Transverse colon (tissue), 4 donors: ENCODE data around the gene RD3L. TPM values are rescaled to one million over a fixed set of nuclear protein-coding genes. Genes with fewer than 3 reads are reported as not detected.

Experiments used
- DNase-seq: peaks from one replicate; pipeline ENCODE4 v3.0.0-alpha.2; 2019
- H3K27ac ChIP-seq, 4 donors: fragments of 200-600 bp; sonication (generic); 2 replicates each; pipeline ENCODE4 v1.5.1; 2016 to 2018; ENCODE audit warnings: inconsistent platforms in 4 of 4
- H3K27me3 ChIP-seq: fragments of 200-600 bp; sonication (generic); 2 replicates; pipeline ENCODE4 v1.5.1; 2017; ENCODE audit warnings: inconsistent platforms
- H3K36me3 ChIP-seq, 4 donors: fragments of 200-600 bp; sonication (generic); 2 replicates each; pipeline ENCODE4 v1.5.1; 2017 to 2019; ENCODE audit warnings: inconsistent platforms in 4 of 4
- H3K4me1 ChIP-seq, 4 donors: fragments of 200-600 bp; sonication (generic); 2 replicates each; pipeline ENCODE4 v1.5.1; 2017 to 2020; ENCODE audit warnings: inconsistent platforms in 4 of 4
- H3K4me3 ChIP-seq, 4 donors: fragments of 200-600 bp; sonication (generic); 1 replicate in 1 of 4; 2 replicates in 3 of 4; pipeline versions ENCODE4 v1.5.1 to v1.6.1; 2017 to 2019; ENCODE audit warnings: inconsistent platforms in 4 of 4
- H3K9me3 ChIP-seq, 2 donors: fragments of 200-600 bp; sonication (generic); 2 replicates each; pipeline ENCODE4 v1.5.1; 2017 to 2019; ENCODE audit warnings: inconsistent platforms in 2 of 2
- CTCF ChIP-seq, 5 experiments: fragments of 200-600 bp in 3 of 5; fragments of 450-650 bp in 2 of 5; sonication (generic) in 3 of 5; IDR thresholded peaks; 1 replicate in 2 of 5; 2 replicates in 3 of 5; pipeline ENCODE4 v1.5.1; 2016 to 2017; ENCODE audit warnings: antibody characterized with exemption in 5 of 5, inconsistent platforms in 3 of 5, mild to moderate bottlenecking in 2 of 5, moderate library complexity in 1 of 5
- EP300 ChIP-seq: sonication (generic); formaldehyde crosslinking; IDR thresholded peaks from one replicate; pipeline ENCODE4 v1.6.1; 2017; ENCODE audit warnings: antibody characterized with exemption, low read depth
- POLR2A ChIP-seq: fragments of 450-650 bp; IDR thresholded peaks from one replicate; pipeline ENCODE4 v1.6.1; 2016; ENCODE audit warnings: antibody characterized with exemption, mild to moderate bottlenecking, moderate library complexity
- POLR2AphosphoS5 ChIP-seq, 3 donors: sonication (generic); formaldehyde crosslinking; IDR thresholded peaks; one replicate each; pipeline ENCODE4 v1.6.1; 2016; ENCODE audit warnings: antibody characterized with exemption in 3 of 3
- WGBS, 2 donors: methylation state at CpG; one replicate each; pipeline ENCODE4 v1.1.5; 2018; ENCODE audit warnings: low coverage in 1 of 2; 5-methylcytosine and 5-hydroxymethylcytosine counted together
- in situ Hi-C, 4 donors: fragments of 200-750 bp; cut with MboI; loops; one replicate each; pipeline versions ENCODE4 v1.15.0 to v1.15.1; 2017; ENCODE audit warnings: low sequenced_read_pairs in 3 of 4, low pct_ligation_motif_present in 1 of 4, low pct_unique_long_range_greater_than_20kb in 1 of 4
- intact Hi-C: fragments of 100-400 bp; cut with DNase I; formaldehyde crosslinking; loops from one replicate; pipeline ENCODE4 v1.15.1; 2023; ENCODE audit warnings: low total_unique reads
- total RNA-seq, 4 donors: library from RNA; depleted of rRNA; stranded (reverse); fragments of >200 nt; gene quantifications; one replicate each; pipeline ENCODE4 v1.1.0, GENCODE V29; 2016

RD3L gene
- total RNA-seq, 4 donors from 2014 or later: not detected

DNA sequence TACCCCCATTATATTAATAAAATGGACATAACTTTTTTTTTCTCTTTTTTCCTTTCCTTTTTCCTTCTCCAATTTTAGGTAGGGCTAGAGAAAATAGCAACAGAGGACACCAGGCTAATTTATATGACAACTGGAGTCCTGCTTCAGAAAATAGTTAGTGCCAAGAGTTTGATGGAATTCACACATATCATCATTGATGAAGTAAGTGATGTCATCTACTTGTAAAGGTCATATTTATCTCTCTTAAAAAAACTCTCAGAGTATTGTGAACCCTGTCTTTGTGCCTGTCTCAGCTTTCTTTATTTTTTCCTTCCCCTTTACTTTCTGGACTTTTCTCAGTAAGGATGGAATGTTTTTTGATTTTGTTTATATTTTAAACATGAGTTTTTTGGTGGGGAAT is 24.3 kb upstream of the RD3L start:
- in situ Hi-C loops: no loop called here
- H3K4me3 ChIP-seq: no peak overlapping the region
- intact Hi-C loops: no loop called here
- no peak for TF ChIP-seq CTCF (IDR thresholded peaks at IDR 0.05)
- no peak for TF ChIP-seq EP300
- TF ChIP-seq POLR2AphosphoS5 (IDR thresholded peaks at IDR 0.05): no peak
- TF ChIP-seq POLR2A: no peak
- H3K27ac ChIP-seq: no peak overlapping the region
- no peaks in the 10 kb centered on the region for H3K9me3 ChIP-seq
- DNase-seq: no peak
- peaks cover 6% of the 10 kb centered on the region for H3K27me3 ChIP-seq
- no peaks in the 10 kb centered on the region for H3K36me3 ChIP-seq
- H3K4me1 ChIP-seq: no peaks in the 10 kb centered on the region

GRCh38 chr14:103961928-103962578 is 19.7 kb upstream of the RD3L start:
- Histone ChIP-seq H3K4me3 (no peak overlapping the region), H3K9me3 (no peaks in the 10 kb centered on the region), H3K27me3 (peaks cover 6% of the 10 kb centered on the region), H3K36me3 (no peaks in the 10 kb centered on the region), H3K4me1 (no peaks in the 10 kb centered on the region), H3K27ac (no peak overlapping the region)
- in situ Hi-C loops (no loop called here), intact Hi-C loops (no loop called here)
- 73 to 74% methylated on average over 5 of the region's 5 CpGs for WGBS, 2 donors
- no peak for DNase-seq
- TF ChIP-seq POLR2AphosphoS5 (IDR thresholded peaks at IDR 0.05) (no peak), EP300 (no peak)

DNA sequence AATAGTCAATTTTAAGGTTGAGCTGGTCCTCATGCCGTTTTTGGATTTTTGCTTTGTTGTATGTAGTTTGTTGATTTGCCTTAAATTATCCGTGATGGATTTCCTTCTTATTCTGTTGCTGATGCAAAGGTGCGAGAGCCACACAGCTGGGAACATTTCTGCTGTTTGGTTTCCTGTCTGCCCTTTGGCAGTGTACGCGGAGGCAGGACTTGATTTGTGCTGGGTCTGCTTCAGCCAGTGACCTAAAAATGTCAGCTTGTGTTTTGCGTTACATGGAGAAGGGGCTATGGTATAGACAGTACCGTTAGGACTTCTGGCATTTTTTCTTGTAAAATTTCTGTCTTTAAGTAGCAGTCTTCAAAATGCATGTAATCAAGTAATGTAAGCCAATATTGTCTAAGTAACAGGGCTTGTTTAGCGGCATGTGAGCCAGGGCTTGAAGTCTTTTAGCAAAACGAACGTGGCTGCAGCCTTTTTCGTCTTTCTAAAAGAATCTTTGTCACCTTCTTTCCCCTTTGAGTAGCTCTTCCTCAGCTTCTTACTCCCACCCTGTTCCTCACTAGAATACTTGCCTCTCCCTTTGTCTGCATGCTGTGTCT is 18.2 kb upstream of the RD3L start:
- WGBS, 2 donors: 61% methylated on average over 9 to 11 of the region's 11 CpGs

GRCh38 chr14:103949131-103949790 is 6.9 kb upstream of the RD3L start:
- no peak for DNase-seq
- Histone ChIP-seq H3K4me1 (no peaks in the 10 kb centered on the region), H3K27me3 (peaks cover 18% of the 10 kb centered on the region), H3K4me3 (no peak overlapping the region), H3K27ac (no peak overlapping the region), H3K36me3 (no peaks in the 10 kb centered on the region), H3K9me3 (peaks cover 0 to 7% of the 10 kb centered on the region in 2 donors)
- in situ Hi-C loops: no loop called here
- intact Hi-C loops: no loop called here
- 10 to 57% methylated on average over 2 to 5 of the region's 5 CpGs for WGBS, 2 donors
- TF ChIP-seq POLR2A (no peak), POLR2AphosphoS5 (IDR thresholded peaks at IDR 0.05) (no peak), CTCF (IDR thresholded peaks at IDR 0.05) (no peak), EP300 (no peak)

More for the DNA sequence above, 18.2 kb upstream of the RD3L start:
- H3K36me3 ChIP-seq: no peaks in the 10 kb centered on the region
- TF ChIP-seq CTCF (IDR thresholded peaks at IDR 0.05): no peak
- no peaks in the 10 kb centered on the region for H3K9me3 ChIP-seq
- peaks cover 1% of the 10 kb centered on the region for H3K27me3 ChIP-seq
- in situ Hi-C loops (no loop called here), intact Hi-C loops (no loop called here)
- no peaks in the 10 kb centered on the region for H3K4me1 ChIP-seq
- no peak for DNase-seq
- no peak overlapping the region for H3K4me3 ChIP-seq
- H3K27ac ChIP-seq: no peak overlapping the region
